IPS DF 4.7 (cell line): ENCODE data around the gene LRRC42.

ENCODE experiments used
- DNase-seq: peaks from one replicate; pipeline ENCODE4 v3.0.0-alpha.2; 2013; ENCODE audit warnings: low spot score; ENCODE audit errors: extremely low read depth

LRRC42 gene, protein sequence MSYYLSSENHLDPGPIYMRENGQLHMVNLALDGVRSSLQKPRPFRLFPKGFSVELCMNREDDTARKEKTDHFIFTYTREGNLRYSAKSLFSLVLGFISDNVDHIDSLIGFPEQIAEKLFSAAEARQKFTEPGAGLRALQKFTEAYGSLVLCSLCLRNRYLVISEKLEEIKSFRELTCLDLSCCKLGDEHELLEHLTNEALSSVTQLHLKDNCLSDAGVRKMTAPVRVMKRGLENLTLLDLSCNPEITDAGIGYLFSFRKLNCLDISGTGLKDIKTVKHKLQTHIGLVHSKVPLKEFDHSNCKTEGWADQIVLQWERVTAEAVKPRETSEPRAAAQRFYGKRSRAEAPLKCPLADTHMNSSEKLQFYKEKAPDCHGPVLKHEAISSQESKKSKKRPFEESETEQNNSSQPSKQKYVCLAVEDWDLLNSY

DNA sequence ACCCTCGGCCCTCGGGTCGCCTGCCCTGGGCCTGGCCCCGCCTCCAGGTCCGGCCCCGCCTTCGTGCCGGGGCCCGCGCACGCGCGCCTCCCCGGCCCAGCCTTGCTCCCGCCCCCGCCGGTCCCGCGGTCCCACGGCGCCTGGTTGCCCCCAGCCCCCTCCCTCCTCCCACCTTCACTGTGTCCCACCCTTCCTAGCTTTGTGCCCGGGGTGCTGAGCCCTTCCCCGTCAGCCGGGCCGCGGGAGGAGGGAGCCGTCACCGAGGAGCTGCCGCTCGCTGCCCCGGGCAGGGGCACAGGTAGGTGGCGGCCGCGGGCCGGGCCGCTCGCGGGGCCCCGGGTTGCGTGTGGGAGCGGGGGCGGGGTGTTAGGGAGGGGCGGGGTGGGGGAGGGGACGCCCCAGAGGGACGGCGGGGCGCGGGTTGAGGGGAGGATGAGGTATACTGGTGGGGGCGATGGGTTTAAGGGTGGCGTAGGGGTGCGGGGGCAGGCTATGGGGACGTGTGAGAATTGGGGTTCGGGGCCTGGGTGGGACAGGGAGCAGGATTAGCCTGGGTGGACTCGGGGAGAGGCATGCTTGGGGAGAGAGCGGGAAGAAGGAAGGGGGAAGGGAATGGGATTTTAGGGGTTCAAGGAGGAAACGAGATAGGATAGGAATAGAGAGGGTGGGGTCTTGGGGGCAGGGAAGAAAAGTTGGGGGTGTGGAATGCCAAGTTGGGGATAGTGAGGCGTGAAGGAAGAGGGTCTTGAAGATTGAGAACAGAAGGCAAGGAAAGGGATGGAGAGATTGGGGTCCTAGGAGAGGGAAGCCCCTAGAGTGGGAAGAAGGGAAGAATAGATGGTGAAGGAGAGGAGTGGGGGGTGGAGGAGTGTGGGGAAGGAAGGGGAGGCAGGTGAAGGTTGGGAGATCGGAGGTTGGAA, at the start of gene LRRC42:
TSS of gene LRRC42 (plus strand) at position 99 of the 920 bp plus-strand sequence. CDS start 5,650 bp downstream, outside the sequence.
- DNase-seq: no peak

DNA sequence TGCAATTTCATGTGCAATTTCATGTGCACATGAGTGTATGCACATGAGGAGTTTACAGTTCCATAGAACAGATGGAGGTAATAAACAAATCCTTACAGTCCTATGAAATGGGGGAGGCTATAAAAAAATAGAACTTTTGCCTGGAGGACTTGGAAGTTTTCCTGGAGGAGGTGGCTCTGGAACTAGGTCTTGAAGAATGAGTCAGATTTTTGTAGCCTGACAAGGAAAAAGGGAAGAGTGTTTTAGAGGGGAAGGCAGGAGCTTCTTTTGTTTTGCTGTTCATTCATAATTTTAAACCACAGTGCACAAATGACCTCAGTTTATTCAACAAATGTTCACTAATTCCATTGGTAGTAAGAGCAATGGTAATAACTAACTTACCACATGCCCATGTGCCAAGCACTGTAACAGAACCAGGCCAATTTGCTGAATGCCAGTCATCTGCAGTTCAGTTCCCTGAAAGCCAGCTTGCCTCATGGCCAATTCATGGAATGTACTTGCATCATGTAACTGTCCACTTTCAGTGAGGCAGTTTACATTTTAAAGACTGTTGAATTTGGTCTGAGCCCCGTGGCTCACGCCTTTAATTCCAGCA, 49.4 kb upstream of the LRRC42 start:
- no peak for DNase-seq

DNA sequence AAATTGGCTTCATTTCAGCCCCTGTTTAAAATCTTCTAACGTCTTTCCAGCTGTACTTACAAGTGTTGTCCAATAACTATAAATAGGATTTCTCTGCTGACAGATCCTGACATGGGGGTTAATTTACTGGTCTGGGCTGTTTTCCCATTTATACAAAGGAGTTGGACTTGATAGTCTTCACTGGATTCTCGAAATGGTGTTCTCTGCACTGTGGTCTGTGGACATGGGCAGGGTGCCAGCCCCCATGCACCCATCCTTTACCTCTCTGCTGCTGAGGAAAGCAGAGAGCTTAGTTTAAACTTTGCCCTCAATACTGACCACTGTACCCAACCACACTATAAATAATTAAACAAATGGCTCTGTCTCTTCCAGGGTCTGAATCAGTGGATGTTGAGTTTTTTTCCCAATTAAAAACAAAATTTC, 46.9 kb upstream of the LRRC42 start:
- DNase-seq: no peak

DNA sequence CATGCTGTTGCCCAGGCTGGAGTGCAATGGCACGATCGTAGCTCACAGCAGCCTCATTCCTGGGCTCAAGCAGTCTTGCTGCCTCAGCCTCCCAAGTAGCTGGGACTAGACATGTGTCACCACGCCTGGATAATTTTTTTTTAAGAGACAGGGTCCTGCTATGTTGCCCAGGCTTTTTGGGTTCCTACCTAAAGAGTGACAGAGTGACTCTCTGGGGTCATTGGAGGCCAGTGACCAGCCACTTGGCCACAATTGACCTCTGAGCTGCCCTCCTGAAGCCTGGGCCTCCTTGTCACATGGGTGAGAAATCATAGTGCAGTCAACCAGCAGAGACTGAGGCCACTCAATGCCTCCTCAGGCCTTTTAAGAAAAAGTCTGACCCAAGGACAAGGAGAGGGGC, 46.4 kb upstream of the LRRC42 start:
- DNase-seq: no peak

DNA sequence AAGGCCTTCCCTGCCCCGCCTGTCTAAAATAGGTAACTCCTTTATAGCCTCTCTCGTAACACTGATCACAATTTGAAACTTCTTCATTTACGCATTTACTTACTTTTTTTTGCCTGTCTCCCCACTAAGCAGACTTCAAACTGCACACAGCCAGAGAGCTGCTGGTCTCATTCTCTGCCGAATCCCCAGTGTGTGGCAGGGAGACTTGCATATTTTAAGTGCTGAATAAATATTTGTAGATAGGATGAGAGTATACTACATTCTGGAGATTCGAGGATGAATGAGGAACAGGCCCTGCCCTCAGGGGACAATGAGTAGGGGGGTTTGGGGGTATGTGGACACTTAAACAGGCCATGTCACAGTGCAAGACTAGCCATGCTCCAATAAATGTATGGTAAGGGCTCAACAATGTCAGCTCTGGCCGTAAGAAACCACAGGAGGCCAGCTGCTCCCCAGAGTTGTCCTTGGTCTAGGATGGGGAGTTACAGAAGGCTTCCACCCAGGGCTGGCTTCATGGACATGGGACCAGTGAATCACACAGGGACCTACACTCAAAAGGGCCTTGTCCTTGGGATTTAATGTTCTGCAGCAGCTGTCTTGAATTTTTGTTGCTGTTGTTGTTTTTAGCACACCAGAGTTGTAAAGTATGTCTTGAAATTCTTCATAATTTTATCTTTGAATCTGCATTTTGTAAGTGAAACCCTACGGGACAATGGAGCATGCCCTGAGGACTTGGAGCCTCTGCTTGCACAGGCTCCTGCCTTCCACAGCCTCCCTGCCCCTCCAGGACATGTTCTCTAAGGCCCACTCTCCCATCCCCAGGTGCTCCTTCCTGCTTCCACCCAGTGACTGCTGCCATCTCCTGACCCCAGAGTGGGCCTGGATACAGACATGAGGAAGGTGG, 43.7 kb upstream of the LRRC42 start:
- DNase-seq: no peak

DNA sequence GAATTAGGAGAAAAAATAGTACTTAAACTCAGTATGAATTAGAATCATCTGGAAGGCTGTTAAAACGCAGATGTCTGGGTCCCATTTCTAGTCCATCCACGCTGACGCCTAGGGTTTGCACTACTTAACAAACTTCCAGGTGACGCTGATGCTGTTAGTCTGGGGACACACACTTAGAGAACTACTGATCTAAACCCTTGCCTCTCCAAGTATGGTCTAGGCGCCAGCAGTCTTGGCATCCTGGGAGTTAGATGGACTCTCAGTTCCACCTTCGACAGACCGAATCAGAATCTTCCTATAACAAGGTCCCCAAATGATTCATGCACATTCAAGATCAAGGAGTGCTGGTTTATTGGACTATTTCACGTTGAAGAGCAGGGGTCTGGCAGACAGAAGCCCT, 40.6 kb upstream of the LRRC42 start:
- DNase-seq: no peak

DNA sequence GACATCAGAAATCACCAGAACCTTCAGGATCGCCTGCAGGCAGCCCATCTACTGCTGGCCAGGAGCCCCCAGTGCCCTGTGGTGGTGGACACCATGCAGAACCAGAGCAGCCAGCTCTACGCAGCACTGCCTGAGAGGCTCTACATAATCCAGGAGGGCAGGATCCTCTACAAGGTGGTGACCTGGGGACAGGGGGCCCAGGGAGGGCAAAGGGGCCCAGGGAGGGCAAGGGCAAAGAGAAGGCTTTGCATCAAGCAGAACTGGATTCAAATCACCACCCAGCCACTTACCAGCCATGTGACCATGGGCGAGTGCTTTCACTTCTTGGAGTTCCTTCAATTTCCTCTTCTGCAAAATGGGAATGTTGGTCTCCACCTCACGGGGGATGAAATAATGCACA, 40.0 kb upstream of the LRRC42 start:
- DNase-seq: no peak

DNA sequence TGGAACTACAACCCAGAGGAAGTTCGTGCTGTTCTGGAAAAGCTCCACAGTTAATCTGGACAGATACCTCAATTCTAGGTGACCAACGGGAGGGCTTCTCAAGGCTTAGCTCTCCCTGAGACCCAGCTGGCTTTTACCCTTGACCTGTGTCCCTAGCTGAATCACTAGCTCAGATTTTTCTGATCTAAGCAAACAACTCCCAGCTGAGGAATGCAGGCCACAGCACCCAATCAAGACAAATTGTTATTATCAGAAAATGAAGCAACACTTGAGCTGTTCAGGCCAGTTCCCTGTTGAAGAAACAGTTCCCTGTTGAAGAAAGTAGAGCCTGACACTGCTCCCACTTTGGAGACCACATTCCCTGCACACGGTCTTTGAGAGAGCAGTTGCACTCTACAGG, 36.2 kb upstream of the LRRC42 start:
- DNase-seq: no peak

DNA sequence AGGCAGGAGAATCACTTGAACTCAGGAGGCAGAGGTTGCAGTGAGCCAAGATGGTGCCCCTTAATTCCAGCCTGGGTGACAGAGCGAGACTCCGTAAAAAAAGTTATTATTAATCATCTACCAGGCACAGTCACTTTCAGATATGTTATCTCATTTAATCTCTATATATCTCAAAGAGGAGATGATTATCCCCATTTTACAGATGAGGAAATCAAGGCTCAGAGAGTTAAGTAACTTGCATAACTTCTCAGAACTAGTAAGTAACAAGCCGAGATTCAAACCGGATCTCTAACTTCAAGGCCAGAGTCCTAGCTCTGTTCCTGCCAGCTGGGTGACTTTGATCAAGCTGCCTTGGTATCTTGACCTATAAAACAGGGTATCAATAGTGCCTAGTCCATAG, 34.7 kb upstream of the LRRC42 start:
- DNase-seq: no peak

DNA sequence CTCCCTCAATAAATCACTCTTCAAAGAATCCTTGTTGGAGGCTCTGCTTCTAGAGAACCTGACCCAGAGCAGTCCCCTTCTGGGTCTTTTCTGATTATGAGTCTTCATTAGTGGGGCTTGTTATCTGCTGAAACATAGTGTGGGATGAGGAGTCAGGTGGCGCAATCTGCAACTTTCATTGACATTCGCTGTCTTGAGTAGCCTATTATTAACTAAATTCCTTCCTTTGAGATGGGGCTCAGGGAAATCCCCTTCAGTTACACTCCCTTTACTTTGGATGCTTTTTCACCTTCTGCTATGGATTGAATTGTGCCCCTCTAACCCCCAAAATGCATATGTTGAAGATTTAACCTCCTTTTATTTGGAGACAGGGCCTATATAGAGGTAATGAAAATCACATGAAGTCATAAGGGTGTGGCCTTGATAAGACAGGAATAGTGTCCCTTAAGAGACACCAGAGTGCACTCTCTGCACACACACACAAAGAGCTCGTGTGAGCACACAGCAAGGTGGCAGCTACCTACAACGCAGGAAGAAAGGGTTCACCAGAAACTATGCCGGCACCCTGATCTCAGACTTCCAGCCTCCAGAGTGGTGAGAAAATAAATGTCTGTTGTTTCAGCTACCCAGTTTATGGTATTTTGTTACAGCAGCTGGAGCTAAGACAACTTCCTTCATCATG, 32.7 kb upstream of the LRRC42 start:
- no peak for DNase-seq

DNA sequence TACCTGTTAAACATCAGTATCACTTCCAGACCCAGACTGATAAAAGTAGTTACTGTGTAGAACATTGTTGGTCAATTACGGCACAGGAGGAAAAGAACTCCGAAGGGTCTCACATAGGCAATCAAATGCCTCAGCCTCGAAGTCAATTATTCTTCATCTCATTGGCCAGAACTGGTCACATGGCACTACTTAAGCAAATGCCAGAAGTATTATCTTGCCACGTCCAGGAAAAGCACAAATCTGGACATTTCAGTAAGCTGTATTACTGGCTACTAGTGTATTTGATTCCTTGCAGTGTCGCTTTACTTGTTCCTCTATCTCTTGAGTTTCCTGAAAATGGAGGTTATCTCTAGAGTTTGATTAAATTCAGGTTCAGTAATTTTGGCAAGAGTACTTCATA, 27.8 kb upstream of the LRRC42 start:
- no peak for DNase-seq

DNA sequence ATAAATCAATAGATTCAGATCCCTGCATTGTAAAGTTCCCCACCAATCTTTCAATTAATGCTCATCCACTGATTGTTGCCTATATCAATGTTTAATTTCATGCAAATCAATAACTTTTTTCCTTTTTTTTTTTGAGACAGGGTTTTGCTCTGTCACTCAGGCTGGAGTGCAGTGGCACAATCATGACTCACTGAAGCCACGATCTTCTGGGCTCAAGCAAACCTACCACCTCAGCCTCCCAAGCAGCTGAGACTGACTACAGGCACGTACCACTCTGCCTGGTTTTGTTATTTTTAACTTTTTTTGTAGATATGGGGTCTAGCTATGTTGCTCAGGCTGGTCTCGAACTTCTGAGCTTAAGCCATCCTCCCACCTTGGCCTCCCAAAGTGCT, 26.5 kb upstream of the LRRC42 start:
- DNase-seq: no peak

DNA sequence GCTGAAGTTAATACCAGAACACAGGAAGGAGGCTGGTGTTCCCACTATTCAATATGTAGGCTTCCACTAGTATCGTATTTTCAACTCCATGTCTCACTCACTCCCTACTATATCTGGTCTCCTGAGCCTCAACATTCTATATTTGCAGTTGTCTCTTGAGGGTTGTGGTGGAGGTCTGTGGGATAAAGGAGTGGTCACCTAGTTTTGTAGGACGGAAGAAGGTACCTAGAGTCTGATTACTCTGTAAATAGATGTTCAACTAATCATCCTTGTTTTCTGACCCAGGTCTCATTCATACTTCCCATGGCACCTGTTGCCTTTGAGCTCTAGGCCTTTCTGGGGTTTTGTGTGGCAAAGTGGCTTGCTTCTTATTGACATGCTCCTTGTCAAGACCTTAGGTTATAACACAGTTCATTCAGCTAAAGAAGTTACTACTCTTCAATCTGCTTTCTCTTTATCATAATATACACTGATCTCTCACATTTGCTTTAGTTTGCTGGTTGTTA, 18.7 kb upstream of the LRRC42 start:
- DNase-seq: no peak

DNA sequence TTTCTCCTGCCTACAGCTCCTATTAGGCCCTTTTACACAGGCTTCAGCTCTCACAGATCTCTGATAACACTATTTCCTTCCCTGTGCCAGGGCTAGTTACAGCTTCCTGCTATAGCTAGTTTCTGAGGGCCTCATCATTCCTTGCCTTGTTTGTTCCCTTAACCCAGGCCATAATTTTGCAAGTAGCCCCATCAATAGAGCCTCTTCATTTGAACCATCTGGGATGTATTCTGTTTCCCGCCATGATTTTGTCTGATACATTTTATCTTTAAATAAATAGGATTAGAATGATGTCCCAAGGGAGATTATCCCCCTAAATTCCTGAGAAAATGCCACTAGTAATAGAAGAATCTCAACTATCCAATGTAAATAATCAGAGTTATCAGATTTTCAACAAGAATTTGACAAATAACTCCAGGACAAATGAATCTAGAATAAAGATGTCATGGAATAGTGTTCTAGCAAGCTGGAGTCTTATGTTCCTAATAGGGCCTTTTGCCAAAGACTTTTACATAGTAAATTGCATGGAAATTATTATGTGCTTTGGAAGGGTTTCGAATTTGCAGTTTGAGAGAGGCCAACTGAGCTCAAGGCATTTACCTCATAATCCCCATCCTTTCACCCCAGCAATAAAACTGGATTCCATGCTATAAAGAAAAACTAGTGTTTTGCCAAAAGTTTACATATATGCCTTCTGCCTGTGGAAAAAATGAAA, 16.7 kb upstream of the LRRC42 start:
- no peak for DNase-seq

DNA sequence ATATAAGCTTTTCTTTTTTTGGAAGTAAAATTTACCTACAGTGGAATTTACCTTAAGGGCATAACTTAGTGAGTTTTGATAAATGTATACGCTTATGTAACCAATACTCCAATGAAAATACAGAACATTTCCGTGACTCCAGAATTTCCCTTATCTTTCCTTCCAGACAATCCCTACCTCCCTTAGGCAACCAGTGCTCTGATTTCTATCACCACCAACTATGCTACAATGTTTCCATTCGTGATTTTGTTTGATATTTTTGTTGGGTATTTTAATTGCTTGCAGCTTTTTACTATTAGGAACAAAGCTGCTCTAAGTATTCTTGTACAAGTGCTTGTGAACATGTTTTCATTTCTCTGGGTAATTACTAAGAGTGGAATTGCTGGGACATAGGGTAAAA, 15.2 kb upstream of the LRRC42 start:
- no peak for DNase-seq

DNA sequence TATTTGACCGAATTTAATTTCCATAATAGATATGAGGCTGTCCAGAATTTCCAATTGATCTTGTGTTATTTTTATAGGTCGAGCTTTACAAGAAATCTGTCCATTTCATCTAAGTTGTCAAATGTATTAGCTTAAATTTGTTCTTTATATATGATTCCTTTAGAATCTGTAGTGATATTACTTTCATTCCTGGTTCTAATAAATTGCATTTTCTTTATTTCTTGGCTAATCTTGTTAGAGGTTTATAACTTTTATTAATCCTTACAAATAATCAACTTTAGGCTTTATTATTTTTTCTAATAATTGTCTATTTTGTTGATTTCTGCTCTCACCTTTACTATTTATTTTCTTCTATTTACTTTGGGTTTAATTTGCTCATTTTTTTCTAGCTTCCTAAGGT, 14.6 kb upstream of the LRRC42 start:
- no peak for DNase-seq

DNA sequence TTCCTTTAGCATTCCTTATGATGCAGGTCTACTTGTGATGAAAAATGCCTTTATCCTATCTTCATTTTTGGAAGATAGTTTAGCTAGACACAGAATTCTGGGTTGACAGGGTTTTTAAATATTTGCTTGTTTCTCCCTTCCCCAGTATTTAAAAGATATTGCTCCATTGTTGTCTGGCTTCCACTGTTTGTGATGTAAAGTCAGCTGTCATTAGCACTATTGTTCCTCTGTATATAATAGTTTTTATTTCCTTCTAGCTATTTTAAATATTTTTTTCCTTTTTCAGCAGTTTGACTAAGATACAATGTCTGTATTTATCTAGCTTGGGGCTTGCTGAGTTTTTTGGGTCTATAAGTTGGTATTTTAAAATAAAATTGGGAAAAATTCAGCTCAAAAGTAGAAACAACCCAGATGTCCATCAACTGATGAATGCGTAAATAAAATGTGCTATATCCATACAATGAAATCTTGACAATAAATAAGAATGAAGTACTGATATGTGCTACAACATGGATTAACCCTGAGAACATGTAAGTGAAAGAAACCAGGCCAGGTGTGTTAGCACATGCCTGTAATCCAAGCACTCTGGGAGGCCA, 11.9 kb upstream of the LRRC42 start:
- no peak for DNase-seq

DNA sequence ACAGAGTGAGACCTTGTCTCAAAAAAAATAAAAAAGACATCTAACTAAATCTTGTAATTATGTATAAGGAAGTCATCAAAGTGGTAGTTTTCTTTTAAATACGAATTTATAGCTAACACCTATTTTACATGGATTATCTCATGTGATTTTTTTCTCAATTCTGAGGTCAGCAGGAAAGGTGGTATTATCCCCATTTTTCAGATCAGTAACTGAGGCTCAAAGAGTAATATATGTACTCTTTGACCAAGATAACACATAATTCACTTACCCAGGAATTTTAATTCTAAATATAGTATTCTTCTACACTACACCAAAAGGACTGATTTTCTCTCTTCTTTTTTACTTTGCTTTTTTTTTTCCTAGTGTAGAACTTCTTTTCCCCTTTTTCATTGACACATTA, 9.7 kb upstream of the LRRC42 start:
- no peak for DNase-seq

DNA sequence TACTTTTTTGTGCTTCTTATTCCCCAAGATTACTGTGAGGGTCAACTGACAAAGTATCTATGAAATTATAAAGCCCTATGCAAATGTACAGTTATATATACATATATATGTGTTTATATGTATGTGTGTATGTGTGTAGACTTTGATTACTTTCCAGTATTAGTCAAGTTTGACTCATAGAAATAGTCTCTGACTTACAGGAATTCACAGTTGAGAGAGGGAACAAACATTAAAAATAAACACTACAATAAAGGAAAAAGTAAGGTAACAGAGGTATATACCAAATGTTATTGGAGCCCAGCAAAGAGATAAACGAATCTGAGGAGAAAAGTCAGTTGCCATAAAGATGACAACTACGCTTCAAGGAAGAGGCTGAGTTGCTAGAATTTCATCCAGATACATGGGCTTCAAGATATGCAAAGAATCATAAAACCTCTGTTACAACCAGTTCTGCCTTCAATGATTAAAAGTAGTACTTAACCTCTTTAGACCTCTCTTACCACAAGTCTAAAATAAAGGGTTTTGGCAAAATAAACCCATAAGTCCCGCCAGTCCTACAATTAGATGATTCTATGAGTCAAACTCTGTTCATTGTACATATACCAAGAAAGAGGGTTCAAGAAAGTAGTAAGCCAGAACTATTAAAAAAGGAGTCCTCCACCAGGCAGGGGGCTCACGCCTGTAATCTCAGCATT, 7.9 kb upstream of the LRRC42 start:
- DNase-seq: no peak
